ENCODE results near the gene FBL. TPM values are rescaled to one million over a fixed set of nuclear protein-coding genes. Genes with fewer than 3 reads are reported as not detected.

FBL gene
- total and polyA plus RNA-seq, 2 of the 8 experiments (the other 6 are each of a cell fraction or from before 2014, with no cell fraction given) = 790 to 1,361 TPM

- DNase-seq (ENCODE audit: low read depth in 1 of 2, low spot score in 2 of 2) (no peak), FAIRE-seq (no peak)
- Histone ChIP-seq H4K20me1 (replicated peaks in 1 of 2; ENCODE audit: control insufficient read depth in 1 of 2, insufficient read depth in 2 of 2, low read length in 2 of 2) (no peaks in the 10 kb centered on the region), H3K4ac (replicated peaks; ENCODE audit: insufficient read length, low read depth, low read length) (no peak overlapping the region), H2BK120ac (replicated peaks; ENCODE audit: low read depth, low read length) (no peak overlapping the region), H2BK15ac (ENCODE audit: low read length) (no peak overlapping the region), H3K27me3 (replicated peaks in 1 of 4; ENCODE audit: control insufficient read depth in 3 of 4, extremely low read depth in 1 of 4, insufficient read depth in 3 of 4, low read length in 3 of 4) (no peaks in the 10 kb centered on the region), H2AFZ (ENCODE audit: low read length) (no peak overlapping the region), H3K79me1 (ENCODE audit: low read depth, low read length) (no peaks in the 10 kb centered on the region; the same call in none of the 2 replicates), H4K91ac (replicated peaks; ENCODE audit: insufficient read length, low read length) (no peak overlapping the region), H3K79me2 (ENCODE audit: control insufficient read depth in 1 of 2, insufficient read depth in 2 of 2, low read length in 2 of 2) (0 out of 4 replicates have a peak, but pooled peaks cover 0 to 2% of the 10 kb centered on the region in 2 experiments), H3K9ac (replicated peaks in 1 of 4; ENCODE audit: extremely low read depth in 1 of 4, low read depth in 3 of 4, low read length in 3 of 4) (no peak overlapping the region; a peak in 2 of 7 replicates), H3K4me2 (ENCODE audit: insufficient read depth in 1 of 2, low read depth in 2 of 2, low read length in 2 of 2) (no peak overlapping the region), H3K18ac (ENCODE audit: extremely low read depth, low read length) (no peak overlapping the region), H3K27ac (ENCODE audit: low read depth, low read length) (no peak overlapping the region), H3K23me2 (ENCODE audit: low read depth, low read length) (no peaks in the 10 kb centered on the region), H3K9me3 (ENCODE audit: insufficient read depth in 2 of 2, low read depth in 1 of 2, low read length in 1 of 2) (no peaks in the 10 kb centered on the region), H3K4me1 (replicated peaks in 1 of 4; ENCODE audit: control insufficient read depth in 3 of 4, insufficient read depth in 4 of 4, low read length in 3 of 4) (no peaks in the 10 kb centered on the region), H4K5ac (ENCODE audit: insufficient read length, low read depth, low read length) (no peak overlapping the region), H2BK12ac (ENCODE audit: low read depth, low read length) (no peak overlapping the region), H2BK20ac (ENCODE audit: low read length) (no peak overlapping the region), H2BK5ac (ENCODE audit: low read depth, low read length) (no peak overlapping the region), H3K36me3 (ENCODE audit: control insufficient read depth in 2 of 4, insufficient read depth in 4 of 4, low read length in 3 of 4) (no peaks in the 10 kb centered on the region; a peak in 1 of 8 replicates), H4K8ac (ENCODE audit: extremely low read depth, insufficient read depth, low read length) (no peak overlapping the region), H3K56ac (replicated peaks; ENCODE audit: insufficient read length, low read depth, low read length) (no peak overlapping the region), H3K14ac (ENCODE audit: insufficient read length) (no peak overlapping the region), H3K23ac (ENCODE audit: insufficient read length) (no peak overlapping the region), H3K4me3 (ENCODE audit: extremely low read depth in 1 of 4, insufficient read depth in 2 of 4, low read depth in 3 of 4, low read length in 4 of 4) (no peak overlapping the region), H2AK5ac (ENCODE audit: low read depth, low read length) (no peak overlapping the region)
- WGBS, 2 experiments (ENCODE audit: extremely low coverage in 1 of 2, insufficient coverage in 1 of 2, insufficient read length in 1 of 2, insufficient replicate concordance in 2 of 2, low coverage in 1 of 2, low lambda C conversion rate in 2 of 2, missing lambda C conversion rate in 1 of 2) = 85% methylated on average over 12 of the region's 12 CpGs; no CpG with 5 or more reads in 1 of the 2 experiments
- TF ChIP-seq TAF1 (IDR thresholded peaks at IDR 0.05; ENCODE audit: low read depth, low read length) (no peak), KDM4A (IDR thresholded peaks at IDR 0.05; ENCODE audit: low read depth, low read length, severe bottlenecking) (no peak), ZNF274 (IDR thresholded peaks at IDR 0.05; ENCODE audit: borderline replicate concordance, extremely low read depth, low read length) (no peak), SUZ12 (IDR thresholded peaks at IDR 0.05; ENCODE audit: low read length) (no peak), EZH2 (IDR thresholded peaks at IDR 0.05; ENCODE audit: low read depth, low read length, severe bottlenecking) (no peak), RBBP5 (IDR thresholded peaks at IDR 0.05; ENCODE audit: borderline replicate concordance, low read depth, low read length) (no peak), RAD21 (IDR thresholded peaks at IDR 0.05 in 1 of 2, conservative IDR thresholded peaks at IDR 0.05 in 1 of 2; ENCODE audit: low read depth in 2 of 2, low read length in 2 of 2) (no peak), HDAC6 (IDR thresholded peaks at IDR 0.05; ENCODE audit: low read depth, low read length) (no peak), CBX8 (IDR thresholded peaks at IDR 0.05; ENCODE audit: borderline replicate concordance, low read depth, low read length) (no peak), ATF3 (IDR thresholded peaks at IDR 0.05; ENCODE audit: insufficient read depth, low read depth, low read length) (no peak)
- POLR2A ChIA-PET (ENCODE audit: partially characterized antibody) = interaction anchor here (0.9 kb wide), 1 partner anchor 9 kb away, joined by 4 read pairs; no protein-coding TSS in a partner anchor
- CTCF ChIA-PET (ENCODE audit: partially characterized antibody) = interaction anchor here (0.5 to 2.0 kb wide), 4 partner anchors 24 to 51 kb away, joined by 3 to 6 read pairs (median 4); no protein-coding TSS in a partner anchor
Measured at GRCh38 chr19:39817888-39818561, 28.2 kb downstream of the FBL start.
